Activated naive CD4-positive, alpha-beta T cell treated with Interleukin-2 at 50 U/mL for 16 hours (primary cell): ENCODE results near the gene WDR62.

Experiments used
- DNase-seq: peaks from one replicate; pipeline ENCODE4 v3.0.0-alpha.2; 2020

The WDR62 gene

GRCh38 chr19:36142496-36142895 is 87.8 kb downstream of the WDR62 start:
- no peak for DNase-seq

GRCh38 chr19:36144624-36145023 is 89.9 kb downstream of the WDR62 start:
- no peak for DNase-seq

- DNase-seq = no peak
These were observed 95.1 kb downstream of the WDR62 start for GRCh38 chr19:36149673-36150406.

- DNase-seq = no peak
These were observed 95.9 kb downstream of the WDR62 start for GRCh38 chr19:36150586-36150985.

GRCh38 chr19:36151144-36152018 is 96.7 kb downstream of the WDR62 start:
- no peak for DNase-seq

GRCh38 chr19:36152019-36152351 is 97.3 kb downstream of the WDR62 start:
- no peak for DNase-seq

- DNase-seq = no peak
These were observed 97.8 kb downstream of the WDR62 start, which contains the start of gene COX7A1 for GRCh38 chr19:36152352-36153091. Gene COX7A1, minus strand, starts transcription at chr19:36152447. Its CDS starts 40 bp downstream, at chr19:36152407.

- DNase-seq = no peak
These were observed 98.4 kb downstream of the WDR62 start for GRCh38 chr19:36153126-36153525.
